Loucy (cell line): ENCODE measurements around the gene ACOXL.

Source experiments
- H2AFZ ChIP-seq: fragments of 200-600 bp; sonication (generic); 2 replicates; pipeline ENCODE4 v1.6.0; 2016; ENCODE audit warnings: antibody characterized with exemption, mild to moderate bottlenecking, low read length, moderate library complexity
- H3F3A ChIP-seq: fragments of 200-600 bp; 2 replicates; pipeline ENCODE4 v1.6.0; 2016; ENCODE audit warnings: antibody characterized with exemption, low read depth, mild to moderate bottlenecking
- H3K27me3 ChIP-seq: fragments of 200-600 bp; sonication (generic); 2 replicates; pipeline ENCODE4 v1.6.1; 2014; ENCODE audit warnings: low read length, mild to moderate bottlenecking; ENCODE audit not compliant: insufficient read depth, poor library complexity, severe bottlenecking
- H3K36me3 ChIP-seq: fragments of 200-600 bp; sonication (generic); 2 replicates; pipeline ENCODE4 v1.6.1; 2016; ENCODE audit warnings: low read length; ENCODE audit not compliant: insufficient read depth
- H3K4me1 ChIP-seq: fragments of 200-600 bp; sonication (generic); 2 replicates; pipeline ENCODE4 v1.5.1; 2014; ENCODE audit warnings: low read length, mild to moderate bottlenecking; ENCODE audit not compliant: insufficient read depth, poor library complexity, severe bottlenecking
- H3K4me2 ChIP-seq: fragments of 200-600 bp; sonication (generic); 2 replicates; pipeline ENCODE4 v1.6.0; 2014; ENCODE audit warnings: antibody characterized with exemption, low read length, low read depth, mild to moderate bottlenecking; ENCODE audit not compliant: poor library complexity, severe bottlenecking
- H3K4me3 ChIP-seq: fragments of 200-600 bp; sonication (generic); 2 replicates; pipeline ENCODE4 v1.5.1; 2014; ENCODE audit warnings: low read length, mild to moderate bottlenecking, mixed read lengths; ENCODE audit not compliant: poor library complexity, severe bottlenecking
- H3K79me2 ChIP-seq: fragments of 200-600 bp; sonication (generic); 2 replicates; pipeline ENCODE4 v1.6.1; 2014; ENCODE audit warnings: low read length; ENCODE audit not compliant: insufficient read depth
- H3K9ac ChIP-seq: fragments of 200-600 bp; sonication (generic); 2 replicates; pipeline ENCODE4 v1.6.0; 2014; ENCODE audit warnings: mild to moderate bottlenecking, low read depth, low read length, moderate library complexity; ENCODE audit not compliant: poor library complexity, severe bottlenecking
- H3K9me2 ChIP-seq: fragments of 200-600 bp; sonication (generic); replicated peaks from 2 replicates; pipeline ENCODE4 v1.6.1; 2016; ENCODE audit warnings: low read depth, low read length, mixed read lengths
- H3K9me3 ChIP-seq: fragments of 200-600 bp; sonication (generic); 2 replicates; pipeline ENCODE4 v1.6.1; 2014; ENCODE audit warnings: mild to moderate bottlenecking, antibody characterized with exemption, low read length, low read depth; ENCODE audit not compliant: insufficient read depth
- H4K20me1 ChIP-seq: fragments of 200-600 bp; sonication (generic); 2 replicates; pipeline ENCODE4 v1.6.0; 2014; ENCODE audit warnings: antibody characterized with exemption, low read length, mild to moderate bottlenecking; ENCODE audit not compliant: insufficient read depth, poor library complexity, severe bottlenecking
- EZH2phosphoT487 ChIP-seq: fragments of 200-600 bp; IDR thresholded peaks from 2 replicates; pipeline ENCODE4 v1.6.1; 2018; ENCODE audit warnings: antibody characterized with exemption, mild to moderate bottlenecking, moderate library complexity, borderline replicate concordance
- TF ChIP-seq, protein P1 (sequence below): fragments of 200-600 bp; sonication (generic); conservative IDR thresholded peaks from 2 replicates; pipeline ENCODE4 v1.5.1; 2014; ENCODE audit warnings: mild to moderate bottlenecking, antibody characterized with exemption, low read length

ACOXL gene

GRCh38 chr2:110998311-110998710, 265.9 kb downstream of the ACOXL start:
- no peaks in the 10 kb centered on the region for H3K9me2 ChIP-seq
- H3K79me2 ChIP-seq: no peaks in the 10 kb centered on the region
- peaks cover 35% of the 10 kb centered on the region for H3K4me1 ChIP-seq
- H3K36me3 ChIP-seq: no peaks in the 10 kb centered on the region
- H3K9ac ChIP-seq: no peak overlapping the region
- TF ChIP-seq, protein P1, sequence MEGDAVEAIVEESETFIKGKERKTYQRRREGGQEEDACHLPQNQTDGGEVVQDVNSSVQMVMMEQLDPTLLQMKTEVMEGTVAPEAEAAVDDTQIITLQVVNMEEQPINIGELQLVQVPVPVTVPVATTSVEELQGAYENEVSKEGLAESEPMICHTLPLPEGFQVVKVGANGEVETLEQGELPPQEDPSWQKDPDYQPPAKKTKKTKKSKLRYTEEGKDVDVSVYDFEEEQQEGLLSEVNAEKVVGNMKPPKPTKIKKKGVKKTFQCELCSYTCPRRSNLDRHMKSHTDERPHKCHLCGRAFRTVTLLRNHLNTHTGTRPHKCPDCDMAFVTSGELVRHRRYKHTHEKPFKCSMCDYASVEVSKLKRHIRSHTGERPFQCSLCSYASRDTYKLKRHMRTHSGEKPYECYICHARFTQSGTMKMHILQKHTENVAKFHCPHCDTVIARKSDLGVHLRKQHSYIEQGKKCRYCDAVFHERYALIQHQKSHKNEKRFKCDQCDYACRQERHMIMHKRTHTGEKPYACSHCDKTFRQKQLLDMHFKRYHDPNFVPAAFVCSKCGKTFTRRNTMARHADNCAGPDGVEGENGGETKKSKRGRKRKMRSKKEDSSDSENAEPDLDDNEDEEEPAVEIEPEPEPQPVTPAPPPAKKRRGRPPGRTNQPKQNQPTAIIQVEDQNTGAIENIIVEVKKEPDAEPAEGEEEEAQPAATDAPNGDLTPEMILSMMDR: no peak
- no peak for TF ChIP-seq EZH2phosphoT487
- H3K27me3 ChIP-seq: no peaks in the 10 kb centered on the region
- H2AFZ ChIP-seq: no peak overlapping the region
- no peak overlapping the region for H3K4me2 ChIP-seq
- H3K4me3 ChIP-seq: no peak overlapping the region
- no peaks in the 10 kb centered on the region; the same call in 1 of the 2 replicates for H3F3A ChIP-seq
- no peaks in the 10 kb centered on the region for H3K9me3 ChIP-seq
- H4K20me1 ChIP-seq: no peaks in the 10 kb centered on the region

- H3K4me3 ChIP-seq: no peak overlapping the region
- no peak overlapping the region for H2AFZ ChIP-seq
- peaks cover 25% of the 10 kb centered on the region for H3K4me1 ChIP-seq
- H4K20me1 ChIP-seq: no peaks in the 10 kb centered on the region
- H3K9me2 ChIP-seq: no peaks in the 10 kb centered on the region
- H3K9me3 ChIP-seq: no peaks in the 10 kb centered on the region
- no peaks in the 10 kb centered on the region for H3F3A ChIP-seq
- no peak overlapping the region for H3K9ac ChIP-seq
- no peak overlapping the region for H3K4me2 ChIP-seq
- H3K36me3 ChIP-seq: no peaks in the 10 kb centered on the region
- H3K27me3 ChIP-seq: no peaks in the 10 kb centered on the region
- H3K79me2 ChIP-seq: no peaks in the 10 kb centered on the region
- no peak for TF ChIP-seq EZH2phosphoT487
- TF ChIP-seq, protein P1: no peak
Observed at GRCh38 chr2:110999626-111000025, 267.3 kb downstream of the ACOXL start.

DNA sequence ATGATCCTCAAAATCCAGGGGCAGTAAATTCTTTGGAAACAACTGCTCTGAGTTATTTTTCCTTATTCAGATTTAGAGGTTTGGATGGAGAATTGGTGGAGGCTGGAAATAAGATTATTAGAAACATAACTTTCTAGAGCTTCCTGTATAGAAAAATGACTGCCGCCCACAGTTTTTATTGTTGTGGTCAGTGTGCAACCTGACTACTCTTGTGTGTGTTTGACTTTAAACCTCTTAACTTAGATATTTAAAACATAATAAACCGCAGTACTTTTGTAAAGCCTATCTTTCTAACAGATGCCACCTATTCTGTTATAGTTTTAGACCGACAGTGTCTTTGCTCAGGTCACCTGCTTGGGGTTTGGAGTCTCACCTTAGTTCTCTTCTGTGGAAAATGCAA, 272.9 kb downstream of the ACOXL start:
- H3K9me3 ChIP-seq: no peaks in the 10 kb centered on the region
- H3K27me3 ChIP-seq: no peaks in the 10 kb centered on the region
- no peaks in the 10 kb centered on the region for H3F3A ChIP-seq
- no peak overlapping the region for H3K9ac ChIP-seq
- no peak overlapping the region for H2AFZ ChIP-seq
- H3K4me2 ChIP-seq: peak overlapping the region; percentile 68
- TF ChIP-seq, protein P1: no peak
- no peak for TF ChIP-seq EZH2phosphoT487
- peak overlapping the region; percentile 47 for H3K4me3 ChIP-seq
- H3K9me2 ChIP-seq: no peaks in the 10 kb centered on the region
- no peaks in the 10 kb centered on the region for H3K36me3 ChIP-seq
- no peaks in the 10 kb centered on the region for H3K79me2 ChIP-seq
- no peaks in the 10 kb centered on the region for H4K20me1 ChIP-seq
- H3K4me1 ChIP-seq: peaks cover 20% of the 10 kb centered on the region
